ENCODE measurements around the gene DPF3.

The DPF3 gene

DNA sequence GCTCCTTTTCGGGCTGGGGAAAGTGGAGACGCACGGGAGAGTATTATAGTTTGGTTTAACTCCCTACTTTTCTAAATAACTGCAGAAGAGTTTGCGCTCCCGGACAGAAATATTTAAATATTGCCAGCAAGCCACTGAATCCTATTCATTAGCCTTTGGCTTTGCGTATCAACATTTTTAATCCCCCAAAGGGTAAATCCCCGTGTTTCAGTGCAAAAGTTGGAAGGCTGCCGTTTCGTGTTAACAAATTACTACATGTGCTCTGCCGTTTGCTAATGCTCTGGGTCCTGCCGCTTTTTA lies 372 bp upstream of the DPF3 start:
- ChIA-PET CTCF (interaction anchor here (0.6 to 2.3 kb wide), 4 partner anchors 11 to 380 kb away, joined by 3 to 10 read pairs (median 8); no protein-coding TSS in a partner anchor), POLR2A (interaction anchor here (0.9 kb wide), 2 partner anchors 9 to 383 kb away, joined by 3 read pairs; no protein-coding TSS in a partner anchor)
- DNase-seq (ENCODE audit: extremely low spot score) = no peak
- TF ChIP-seq ZNF384 (IDR thresholded peaks at IDR 0.05) (no peak), SP1 (IDR thresholded peaks at IDR 0.05) (no peak), BHLHE40 (IDR thresholded peaks at IDR 0.05; ENCODE audit: borderline replicate concordance) (no peak), L3MBTL2 (conservative IDR thresholded peaks at IDR 0.05) (no peak), HDGF (IDR thresholded peaks at IDR 0.05; ENCODE audit: borderline replicate concordance) (no peak), FOXM1 (IDR thresholded peaks at IDR 0.05; ENCODE audit: borderline replicate concordance) (no peak), LEF1 (IDR thresholded peaks at IDR 0.05; ENCODE audit: borderline replicate concordance) (no peak), CTBP1 (IDR thresholded peaks at IDR 0.05; ENCODE audit: borderline replicate concordance) (no peak), FOXA1 (IDR thresholded peaks at IDR 0.05) (no peak), ARNT (IDR thresholded peaks at IDR 0.05) (no peak), NFRKB (IDR thresholded peaks at IDR 0.05) (no peak)
- TF ChIP-seq, protein P1, sequence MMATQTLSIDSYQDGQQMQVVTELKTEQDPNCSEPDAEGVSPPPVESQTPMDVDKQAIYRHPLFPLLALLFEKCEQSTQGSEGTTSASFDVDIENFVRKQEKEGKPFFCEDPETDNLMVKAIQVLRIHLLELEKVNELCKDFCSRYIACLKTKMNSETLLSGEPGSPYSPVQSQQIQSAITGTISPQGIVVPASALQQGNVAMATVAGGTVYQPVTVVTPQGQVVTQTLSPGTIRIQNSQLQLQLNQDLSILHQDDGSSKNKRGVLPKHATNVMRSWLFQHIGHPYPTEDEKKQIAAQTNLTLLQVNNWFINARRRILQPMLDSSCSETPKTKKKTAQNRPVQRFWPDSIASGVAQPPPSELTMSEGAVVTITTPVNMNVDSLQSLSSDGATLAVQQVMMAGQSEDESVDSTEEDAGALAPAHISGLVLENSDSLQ (IDR thresholded peaks at IDR 0.05) = no peak

DNA sequence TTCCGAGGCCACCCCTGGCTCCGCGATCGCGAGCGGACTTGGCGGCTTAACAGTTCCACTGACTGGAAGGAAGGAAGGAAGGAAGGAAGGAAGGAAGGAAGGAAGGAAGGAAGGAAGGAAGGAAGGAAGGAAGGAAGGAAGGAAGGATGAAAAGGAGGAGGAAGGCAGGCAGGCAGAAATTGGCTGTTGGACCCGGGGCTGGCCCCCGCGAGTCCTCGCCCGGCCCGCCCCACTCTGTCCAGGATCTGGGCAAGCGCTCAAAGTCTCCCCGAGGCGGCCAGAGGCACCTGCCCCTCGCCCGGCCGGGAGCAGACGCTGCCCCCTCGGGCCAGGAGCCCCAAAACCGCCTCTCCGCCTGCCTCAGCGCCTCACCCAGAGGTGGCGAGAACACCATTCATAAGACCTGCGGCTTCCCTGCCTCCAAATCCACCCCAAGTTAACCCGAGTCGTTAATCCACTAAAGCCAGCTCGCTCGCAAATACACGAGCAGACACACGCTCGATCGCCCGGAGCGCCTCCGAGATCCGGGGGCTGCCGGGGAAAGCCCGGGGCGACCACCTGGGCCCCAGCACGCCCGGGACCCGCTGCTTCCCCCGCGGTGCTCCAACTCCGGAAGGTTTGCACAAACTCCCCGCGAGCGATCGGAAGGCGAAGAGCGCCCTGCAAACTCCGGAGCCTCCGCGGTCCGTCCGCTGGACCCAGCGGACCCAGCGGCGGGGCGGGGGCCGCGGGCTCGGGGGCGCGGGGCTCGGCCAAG lies 844 bp downstream of the DPF3 start:
- ChIA-PET POLR2A (no interaction called here), CTCF (interaction anchor here (1.0 to 2.3 kb wide), 4 partner anchors 9 to 376 kb away, joined by 3 to 10 read pairs (median 5); no protein-coding TSS in a partner anchor)
- peak; percentile 34 for DNase-seq (ENCODE audit: extremely low spot score)
- TF ChIP-seq ARNT (IDR thresholded peaks at IDR 0.05) (no peak), FOXK2 (IDR thresholded peaks at IDR 0.05) (no peak), BHLHE40 (IDR thresholded peaks at IDR 0.05; ENCODE audit: borderline replicate concordance) (no peak), L3MBTL2 (conservative IDR thresholded peaks at IDR 0.05) (no peak), FOXM1 (IDR thresholded peaks at IDR 0.05; ENCODE audit: borderline replicate concordance) (no peak), CTBP1 (IDR thresholded peaks at IDR 0.05; ENCODE audit: borderline replicate concordance) (no peak), LEF1 (IDR thresholded peaks at IDR 0.05; ENCODE audit: borderline replicate concordance) (no peak), ELF4 (IDR thresholded peaks at IDR 0.05) (no peak), SUZ12 (IDR thresholded peaks at IDR 0.05) (no peak), TARDBP (IDR thresholded peaks at IDR 0.05) (no peak), ZNF384 (IDR thresholded peaks at IDR 0.05) (no peak), NFRKB (IDR thresholded peaks at IDR 0.05) (no peak), HDGF (IDR thresholded peaks at IDR 0.05; ENCODE audit: borderline replicate concordance) (no peak), FOXA1 (IDR thresholded peaks at IDR 0.05) (no peak), SP1 (IDR thresholded peaks at IDR 0.05) (no peak)
- TF ChIP-seq, protein P1 (IDR thresholded peaks at IDR 0.05) = no peak

DNA sequence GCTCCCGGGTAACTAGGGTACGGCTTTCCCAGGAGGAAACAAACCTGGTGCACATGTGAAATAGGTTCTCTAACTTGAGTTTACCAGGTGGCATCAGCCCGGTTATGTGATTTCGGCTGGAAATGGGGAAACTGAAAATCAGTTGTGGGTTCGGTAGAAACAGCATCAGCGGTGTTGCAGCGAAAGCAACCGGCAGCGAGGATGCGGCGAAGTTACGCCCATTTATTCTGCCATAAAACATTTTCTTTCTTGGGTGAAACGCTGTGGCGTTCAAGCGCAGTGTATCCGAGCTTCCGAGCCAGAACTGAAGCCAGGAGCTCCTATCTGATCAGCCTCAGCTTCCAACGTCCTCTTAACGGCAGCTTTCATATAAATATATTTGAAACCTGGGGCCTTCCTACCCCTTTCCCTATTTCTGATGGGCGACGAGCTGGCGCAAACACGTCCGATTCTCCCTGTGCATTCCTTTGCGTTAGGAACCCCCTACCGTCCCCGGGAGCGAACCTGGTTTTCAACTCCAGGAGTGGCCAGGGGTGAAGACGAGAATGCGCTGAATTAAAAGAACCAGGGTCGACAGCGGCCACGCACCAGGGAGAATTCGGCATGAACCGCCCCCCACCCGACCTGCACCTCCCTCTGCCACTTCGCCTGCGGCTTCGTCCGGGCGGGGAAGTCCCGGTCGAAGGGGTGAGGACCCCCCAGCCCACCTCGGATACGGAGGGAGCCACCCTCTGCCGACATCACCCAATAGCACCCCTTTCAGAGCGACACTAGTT lies 1.6 kb downstream of the DPF3 start:
- CTCF ChIA-PET = interaction anchor here (1.0 to 1.1 kb wide), 2 partner anchors 10 to 56 kb away, joined by 3 read pairs; no protein-coding TSS in a partner anchor
- TF ChIP-seq NFRKB (IDR thresholded peaks at IDR 0.05) (no peak), ZNF384 (IDR thresholded peaks at IDR 0.05) (no peak), FOXK2 (IDR thresholded peaks at IDR 0.05) (no peak), TARDBP (IDR thresholded peaks at IDR 0.05) (no peak), FOXA1 (IDR thresholded peaks at IDR 0.05) (no peak), ARNT (IDR thresholded peaks at IDR 0.05) (no peak), SP1 (IDR thresholded peaks at IDR 0.05) (no peak), FOXM1 (IDR thresholded peaks at IDR 0.05; ENCODE audit: borderline replicate concordance) (no peak), BHLHE40 (IDR thresholded peaks at IDR 0.05; ENCODE audit: borderline replicate concordance) (no peak), LEF1 (IDR thresholded peaks at IDR 0.05; ENCODE audit: borderline replicate concordance) (no peak), SUZ12 (IDR thresholded peaks at IDR 0.05) (no peak), L3MBTL2 (conservative IDR thresholded peaks at IDR 0.05) (no peak), CTBP1 (IDR thresholded peaks at IDR 0.05; ENCODE audit: borderline replicate concordance) (no peak)
- peak; percentile 34 for DNase-seq (ENCODE audit: extremely low spot score)
- POLR2A ChIA-PET = no interaction called here

DNA sequence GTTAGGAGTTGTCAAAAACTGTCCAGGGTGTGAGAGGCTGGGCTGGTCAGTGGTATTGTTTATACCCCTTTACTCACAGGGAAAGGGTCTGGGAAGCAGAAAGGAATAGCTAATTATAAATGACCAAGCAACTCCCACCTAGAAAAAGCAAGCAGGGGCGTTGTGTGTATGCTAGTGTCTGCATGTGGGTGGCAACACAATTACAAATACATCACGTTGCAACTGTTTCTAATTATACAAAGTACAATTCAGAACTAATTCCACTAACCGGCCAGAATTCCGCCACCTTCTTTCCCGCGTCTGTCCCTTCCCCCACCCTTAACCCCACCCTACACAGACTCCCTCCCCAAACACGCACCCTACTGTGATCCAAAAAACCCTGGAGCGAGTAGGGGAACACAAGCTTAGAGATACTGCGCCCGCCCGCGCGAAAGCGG lies 2.2 kb downstream of the DPF3 start:
- CTCF ChIA-PET = interaction anchor here (0.9 to 1.1 kb wide), 3 partner anchors 10 to 378 kb away, joined by 3 read pairs; no protein-coding TSS in a partner anchor
- TF ChIP-seq FOXM1 (IDR thresholded peaks at IDR 0.05; ENCODE audit: borderline replicate concordance) = no peak
- no peak for TF ChIP-seq FOXK2 (IDR thresholded peaks at IDR 0.05)
- no peak for TF ChIP-seq LEF1 (IDR thresholded peaks at IDR 0.05; ENCODE audit: borderline replicate concordance)
- no peak for TF ChIP-seq SP1 (IDR thresholded peaks at IDR 0.05)
- TF ChIP-seq NFRKB (IDR thresholded peaks at IDR 0.05) = no peak
- TF ChIP-seq CTBP1 (IDR thresholded peaks at IDR 0.05; ENCODE audit: borderline replicate concordance) = no peak
- TF ChIP-seq SUZ12 (IDR thresholded peaks at IDR 0.05) = no peak
- TF ChIP-seq HDGF (IDR thresholded peaks at IDR 0.05; ENCODE audit: borderline replicate concordance) = no peak
- TF ChIP-seq ELF4 (IDR thresholded peaks at IDR 0.05) = no peak
- TF ChIP-seq BHLHE40 (IDR thresholded peaks at IDR 0.05; ENCODE audit: borderline replicate concordance) = no peak
- TF ChIP-seq FOXA1 (IDR thresholded peaks at IDR 0.05) = no peak
- TF ChIP-seq L3MBTL2 (conservative IDR thresholded peaks at IDR 0.05) = no peak
- no peak for TF ChIP-seq ARNT (IDR thresholded peaks at IDR 0.05)
- no peak for TF ChIP-seq ZNF384 (IDR thresholded peaks at IDR 0.05)
- TF ChIP-seq TARDBP (IDR thresholded peaks at IDR 0.05) = no peak
- TF ChIP-seq, protein P1 (IDR thresholded peaks at IDR 0.05) = no peak
- POLR2A ChIA-PET = no interaction called here
- no peak for DNase-seq (ENCODE audit: extremely low spot score)

DNA sequence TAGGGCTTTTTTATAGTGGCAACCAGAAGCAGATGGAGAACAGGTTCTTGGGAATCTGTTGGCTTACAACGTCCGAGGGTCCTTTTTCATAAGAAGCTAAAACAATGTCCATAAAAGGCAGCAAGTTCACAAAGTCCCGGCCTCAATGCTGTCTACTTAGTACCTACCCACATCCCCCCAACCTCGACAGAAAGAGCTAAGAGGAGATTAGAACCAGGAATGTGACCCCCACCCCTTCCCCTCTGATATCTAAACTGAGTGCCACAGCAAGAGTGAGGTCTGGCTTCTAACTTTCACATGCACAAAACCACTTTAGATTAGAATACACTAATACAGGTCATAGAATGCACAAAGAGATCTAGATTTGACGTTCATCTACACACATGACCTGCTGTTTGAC lies 4.5 kb downstream of the DPF3 start:
- CTCF ChIA-PET = interaction anchor here (1.0 kb wide), 1 partner anchor 11 kb away, joined by 3 read pairs; no protein-coding TSS in a partner anchor
- POLR2A ChIA-PET = no interaction called here
- DNase-seq (ENCODE audit: extremely low spot score) = no peak
- TF ChIP-seq NFRKB (IDR thresholded peaks at IDR 0.05) (no peak), BHLHE40 (IDR thresholded peaks at IDR 0.05; ENCODE audit: borderline replicate concordance) (no peak), TARDBP (IDR thresholded peaks at IDR 0.05) (no peak), ELF4 (IDR thresholded peaks at IDR 0.05) (no peak), FOXA1 (IDR thresholded peaks at IDR 0.05) (no peak)
- TF ChIP-seq, protein P1 (IDR thresholded peaks at IDR 0.05) = no peak

All from HEK293T (cell line).